Smooth muscle cell (in vitro differentiated cells): Measurements from ENCODE around the gene SLC16A8. TPM values are rescaled to one million over a fixed set of nuclear protein-coding genes. Genes with fewer than 3 reads are reported as not detected.

ENCODE experiments used
- DNase-seq: peaks from one replicate; lab custom pipeline; 2025; ENCODE audit not compliant: unreplicated experiment; lab: John Stamatoyannopoulos, UW
- H2AFZ ChIP-seq: fragments of 200-600 bp; sonication (generic); 2 replicates; pipeline ENCODE4 v1.6.0; 2016; ENCODE audit warnings: antibody characterized with exemption, low read depth, mild to moderate bottlenecking
- H3F3A ChIP-seq: fragments of 200-600 bp; sonication (generic); 2 replicates; pipeline ENCODE4 v1.6.0; 2017; ENCODE audit warnings: antibody characterized with exemption, low read depth
- H3K27ac ChIP-seq: fragments of 200-600 bp; sonication (generic); 2 replicates; pipeline ENCODE4 v1.5.1; 2016; ENCODE audit warnings: low read depth, mild to moderate bottlenecking
- H3K27me3 ChIP-seq: fragments of 200-600 bp; sonication (generic); 2 replicates; pipeline ENCODE4 v1.6.1; 2016; ENCODE audit warnings: low read depth, mild to moderate bottlenecking
- H3K36me3 ChIP-seq: fragments of 200-600 bp; sonication (generic); 2 replicates; pipeline ENCODE4 v1.5.1; 2016; ENCODE audit warnings: low read depth
- H3K4me1 ChIP-seq: fragments of 200-600 bp; sonication (generic); 2 replicates; pipeline ENCODE4 v1.5.1; 2016; ENCODE audit warnings: low read depth
- H3K4me2 ChIP-seq: fragments of 200-600 bp; sonication (generic); 2 replicates; pipeline ENCODE4 v1.6.0; 2016; ENCODE audit warnings: mild to moderate bottlenecking
- H3K4me3 ChIP-seq: fragments of 200-600 bp; sonication (generic); 2 replicates; pipeline ENCODE4 v1.5.1; 2016; ENCODE audit warnings: mild to moderate bottlenecking
- H3K79me2 ChIP-seq: fragments of 200-600 bp; sonication (generic); 2 replicates; pipeline ENCODE4 v1.6.0; 2016; ENCODE audit warnings: low read depth, mild to moderate bottlenecking
- H3K9ac ChIP-seq: fragments of 200-600 bp; sonication (generic); 2 replicates; pipeline ENCODE4 v1.6.0; 2016; ENCODE audit warnings: low read depth
- H3K9me3 ChIP-seq: fragments of 200-600 bp; sonication (generic); replicated peaks from 2 replicates; pipeline ENCODE4 v1.5.1; 2016; ENCODE audit warnings: low read depth
- H4K20me1 ChIP-seq: fragments of 200-600 bp; sonication (generic); 2 replicates; pipeline ENCODE4 v1.6.0; 2016; ENCODE audit warnings: low read depth
- CTCF ChIP-seq: fragments of 200-600 bp; sonication (generic); IDR thresholded peaks from 2 replicates; pipeline ENCODE4 v1.5.1; 2017; ENCODE audit warnings: borderline replicate concordance, mild to moderate bottlenecking, antibody characterized with exemption; ENCODE audit not compliant: insufficient read depth, poor library complexity, severe bottlenecking
- WGBS: methylation state at CpG from one replicate; pipeline ENCODE4 v1.1.7; 2016; ENCODE audit warnings: low lambda C conversion rate; 5-methylcytosine and 5-hydroxymethylcytosine counted together
- polyA plus RNA-seq: library from polyadenylated mRNA; unstranded; fragments of >200 nt; fragmentation: Nextera tagmentation; extraction: Ambion mirVana; gene quantifications from 2 replicates; pipeline ENCODE4 v1.2.1, GENCODE V29; 2016
- total RNA-seq: library from RNA; depleted of rRNA; stranded (reverse); fragments of >200 nt; gene quantifications from 2 replicates; pipeline ENCODE4 v1.2.3, GENCODE V29; 2014

SLC16A8 gene
- total and polyA plus RNA-seq, 2 experiments from 2014 or later, result 0.93 TPM; not detected in 1

GRCh38 chr22:38050720-38051119 is 33.3 kb downstream of the SLC16A8 start:
- Histone ChIP-seq H4K20me1 (no peaks in the 10 kb centered on the region), H2AFZ (no peak overlapping the region), H3K4me3 (no peak overlapping the region), H3K4me2 (no peak overlapping the region), H3K79me2 (no peaks in the 10 kb centered on the region), H3F3A (no peaks in the 10 kb centered on the region), H3K4me1 (no peaks in the 10 kb centered on the region), H3K27me3 (peaks cover 8% of the 10 kb centered on the region), H3K36me3 (no peaks in the 10 kb centered on the region), H3K27ac (no peak overlapping the region), H3K9ac (no peak overlapping the region), H3K9me3 (no peaks in the 10 kb centered on the region)
- TF ChIP-seq CTCF, result no peak
- 93% methylated on average over 7 of the region's 7 CpGs for WGBS
- no peak for DNase-seq

GRCh38 chr22:38049812-38050619 is 34.0 kb downstream of the SLC16A8 start:
- no peak for DNase-seq
- Histone ChIP-seq H3K9me3 (no peaks in the 10 kb centered on the region), H3K9ac (no peak overlapping the region), H3K79me2 (no peaks in the 10 kb centered on the region), H3K4me2 (no peak overlapping the region), H3K27ac (no peak overlapping the region), H3F3A (no peaks in the 10 kb centered on the region), H3K36me3 (no peaks in the 10 kb centered on the region), H3K4me3 (no peak overlapping the region), H3K27me3 (peaks cover 8% of the 10 kb centered on the region), H2AFZ (no peak overlapping the region), H3K4me1 (no peaks in the 10 kb centered on the region), H4K20me1 (no peaks in the 10 kb centered on the region)
- WGBS, result 87% methylated on average over 18 of the region's 20 CpGs
- no peak for TF ChIP-seq CTCF

- 89% methylated on average over 14 of the region's 14 CpGs for WGBS
- Histone ChIP-seq H3K9ac (no peak overlapping the region), H3K9me3 (no peaks in the 10 kb centered on the region), H3K79me2 (no peaks in the 10 kb centered on the region), H3F3A (no peaks in the 10 kb centered on the region), H3K27me3 (peaks cover 8% of the 10 kb centered on the region), H3K4me1 (no peaks in the 10 kb centered on the region), H2AFZ (no peak overlapping the region), H3K27ac (no peak overlapping the region), H4K20me1 (no peaks in the 10 kb centered on the region), H3K4me2 (no peak overlapping the region), H3K4me3 (no peak overlapping the region), H3K36me3 (no peaks in the 10 kb centered on the region)
- DNase-seq, result no peak
- no peak for TF ChIP-seq CTCF
Measured at GRCh38 chr22:38046070-38046748, 37.8 kb downstream of the SLC16A8 start.
